GM18858 (cell line): ENCODE data around the gene C11orf87.

Source experiments
- ATAC-seq: cut with Tn5 transposase; IDR thresholded peaks from one replicate; pipeline ENCODE4 v1.9.1; 2021; ENCODE audit not compliant: unreplicated experiment

The C11orf87 gene

GRCh38 chr11:109439684-109440083, 17.7 kb downstream of the C11orf87 start:
- ATAC-seq, result no peak

DNA sequence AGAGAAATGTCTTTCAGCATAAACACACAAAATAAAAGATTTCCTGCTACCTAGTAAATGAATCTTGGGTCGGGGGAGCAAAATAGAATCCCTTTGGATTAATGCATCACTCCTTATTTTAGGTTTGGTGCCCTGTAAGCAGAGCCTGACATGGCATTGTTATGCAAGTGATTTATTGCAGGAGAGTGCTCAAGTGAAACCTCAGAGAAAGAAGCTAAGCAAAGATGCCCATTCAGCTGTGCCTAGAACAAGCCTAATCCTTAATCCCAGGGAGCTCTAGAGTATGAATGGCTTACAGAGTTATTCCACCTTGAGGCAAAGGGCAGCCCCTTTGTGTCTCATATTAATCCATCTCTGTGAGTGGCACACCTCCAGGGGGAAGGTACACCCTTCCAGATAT, 21.1 kb downstream of the C11orf87 start:
- no peak for ATAC-seq

- ATAC-seq, result no peak
These were observed 32.9 kb downstream of the C11orf87 start for GRCh38 chr11:109454857-109455256.
